GM18951 (cell line): Measurements from ENCODE around the gene XXYLT1.

Experiments used
- POLR2A ChIP-seq: IDR thresholded peaks from 4 replicates; pipeline ENCODE4 v1.6.1; 2011; ENCODE audit warnings: mild to moderate bottlenecking; ENCODE audit not compliant: insufficient read length, insufficient read depth; ENCODE audit errors: extremely low read depth
- in situ Hi-C: fragments of 300-500 bp; cut with MboI; formaldehyde crosslinking; loops from one replicate; pipeline ENCODE4 v1.12.0; 2022; ENCODE audit warnings: low sequenced_read_pairs, mixed read lengths, inconsistent platforms; ENCODE audit not compliant: unreplicated experiment

The XXYLT1 gene

DNA sequence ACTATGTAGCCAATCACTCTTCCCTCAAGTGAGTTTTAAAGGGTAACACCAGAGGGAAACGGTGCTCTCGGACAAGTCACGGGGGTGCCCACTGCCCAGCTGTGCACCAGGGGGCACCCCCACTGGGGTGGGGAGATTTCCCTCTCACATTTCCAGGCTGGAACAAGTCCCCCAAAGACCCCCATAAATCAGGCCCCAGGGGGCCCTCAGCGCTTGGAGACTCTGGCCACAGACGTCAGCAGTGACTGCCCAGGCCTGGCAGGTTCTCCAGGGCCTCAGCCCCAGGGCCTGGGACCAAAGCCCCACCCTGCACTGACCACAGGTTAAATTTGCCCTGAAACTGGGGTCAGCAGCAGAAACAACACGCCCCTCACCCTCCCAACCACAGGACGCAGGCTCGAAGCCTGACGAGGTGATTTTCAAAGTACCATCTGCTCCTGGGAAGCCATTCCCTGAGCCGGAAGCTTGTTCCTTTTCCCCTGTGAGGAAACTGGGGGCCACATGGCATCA, 17.0 kb downstream of the XXYLT1 start:
- TF ChIP-seq POLR2A, result no peak
- in situ Hi-C loops, result loop anchor here (10.0 kb wide), 1 partner anchor 99 kb away; no protein-coding TSS in a partner anchor

DNA sequence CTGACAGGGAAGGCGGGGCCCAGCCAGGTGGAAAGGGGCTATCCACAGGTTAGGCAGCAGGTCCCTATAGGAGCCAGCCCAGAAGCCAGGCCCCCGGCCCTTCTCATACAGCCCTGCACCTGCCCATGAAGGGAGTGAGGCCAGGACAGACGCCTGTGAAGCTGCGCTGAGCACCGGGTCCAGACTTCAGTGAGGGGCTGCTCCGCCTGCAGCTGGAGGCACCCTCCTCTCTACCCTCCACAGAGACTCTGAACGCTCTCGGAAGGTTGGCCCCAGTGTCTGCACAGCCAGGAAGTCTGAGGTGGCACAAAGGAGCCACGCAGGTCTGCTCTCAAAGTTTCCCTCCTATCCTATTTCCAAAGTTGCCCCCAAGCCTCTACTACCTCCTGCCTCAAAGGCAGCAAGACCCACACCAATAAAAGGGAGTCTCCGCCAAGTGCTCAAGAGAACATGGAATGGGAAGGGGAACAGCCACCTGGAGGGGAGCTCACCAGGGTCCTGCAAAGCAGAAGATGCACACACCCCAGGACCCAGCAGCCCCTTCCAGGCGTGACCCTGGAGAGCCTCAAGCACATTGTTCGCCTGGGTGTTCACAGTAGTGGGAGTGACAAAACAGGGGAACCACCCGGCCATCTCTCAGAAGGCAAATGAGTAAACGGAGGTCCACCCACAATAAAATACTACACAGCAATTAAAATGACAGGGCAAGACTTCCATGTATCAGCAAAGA, 19.5 kb downstream of the XXYLT1 start:
- in situ Hi-C loops, result loop anchor here (10.0 kb wide), 1 partner anchor 97 kb away; no protein-coding TSS in a partner anchor
- TF ChIP-seq POLR2A, result no peak

GRCh38 chr3:195250473-195251251, 20.3 kb downstream of the XXYLT1 start:
- in situ Hi-C loops, result loop anchor here (10.0 kb wide), 1 partner anchor 96 kb away; no protein-coding TSS in a partner anchor
- no peak for TF ChIP-seq POLR2A

DNA sequence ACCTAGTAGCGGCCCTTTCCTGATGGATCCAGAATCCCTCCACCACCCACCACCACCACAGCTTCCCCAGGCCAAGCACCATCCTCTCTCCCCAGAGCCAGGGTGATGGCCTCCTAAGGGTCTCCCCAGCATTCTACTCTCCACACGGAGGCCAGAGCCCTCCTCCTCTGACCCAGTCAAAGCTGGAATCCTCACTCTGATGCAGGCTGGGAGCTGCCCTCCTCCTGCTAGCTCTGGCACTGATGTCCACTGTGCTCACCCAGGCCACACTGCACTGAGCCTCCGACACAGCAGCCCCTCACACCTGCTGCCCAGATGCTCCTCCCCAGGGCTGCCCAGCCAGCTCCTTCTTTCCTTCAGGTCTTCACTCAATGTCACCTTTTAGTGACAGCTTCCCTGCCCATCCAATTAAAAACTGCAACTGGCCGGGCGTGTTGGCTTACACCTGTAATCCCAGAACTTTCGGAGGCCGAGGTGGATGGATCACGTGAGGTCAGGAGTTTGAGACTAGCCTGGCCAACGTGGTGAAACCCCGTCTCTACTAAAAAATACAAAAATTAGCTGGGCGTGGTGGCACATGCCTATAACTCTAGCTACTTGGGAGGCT, 21.0 kb downstream of the XXYLT1 start:
- in situ Hi-C loops, result loop anchor here (10.0 to 25.0 kb wide), 2 partner anchors 95 to 238 kb away; no protein-coding TSS in a partner anchor
- TF ChIP-seq POLR2A, result no peak

DNA sequence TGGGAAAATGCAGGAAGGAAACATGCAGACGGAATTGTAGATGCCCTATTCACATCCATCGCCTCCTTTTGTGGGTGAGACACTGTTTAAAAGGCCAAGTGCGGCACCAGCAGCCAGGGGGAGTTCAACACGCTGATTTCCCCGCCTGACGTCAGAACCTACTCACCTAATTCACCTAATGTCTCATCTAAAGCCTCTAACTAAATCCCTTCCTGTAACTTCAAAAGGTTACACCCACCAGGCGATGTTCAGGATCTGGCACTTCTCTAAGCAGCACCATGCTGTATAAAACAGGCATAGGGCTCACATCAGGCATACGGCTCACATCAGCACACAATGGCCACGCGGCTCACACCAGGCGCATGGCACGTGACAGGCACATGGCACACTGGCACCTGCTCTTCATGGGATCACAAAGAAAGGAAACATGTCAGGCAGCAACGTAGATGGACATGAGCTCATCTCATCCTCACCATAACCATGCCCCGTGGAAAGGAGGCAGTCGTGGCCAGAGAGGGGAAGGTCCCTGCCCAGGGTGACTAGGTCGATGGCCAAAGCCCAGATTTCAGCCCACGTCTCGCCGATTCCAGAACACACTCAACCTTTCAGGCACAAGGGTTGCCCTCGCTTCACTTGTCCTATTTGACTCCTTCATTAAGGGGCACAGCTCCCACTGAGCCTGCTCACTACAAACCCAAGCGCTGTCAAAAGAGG, 21.7 kb downstream of the XXYLT1 start:
- in situ Hi-C loops, result loop anchor here (25.0 kb wide), 1 partner anchor 237 kb away; no protein-coding TSS in a partner anchor
- TF ChIP-seq POLR2A, result no peak

DNA sequence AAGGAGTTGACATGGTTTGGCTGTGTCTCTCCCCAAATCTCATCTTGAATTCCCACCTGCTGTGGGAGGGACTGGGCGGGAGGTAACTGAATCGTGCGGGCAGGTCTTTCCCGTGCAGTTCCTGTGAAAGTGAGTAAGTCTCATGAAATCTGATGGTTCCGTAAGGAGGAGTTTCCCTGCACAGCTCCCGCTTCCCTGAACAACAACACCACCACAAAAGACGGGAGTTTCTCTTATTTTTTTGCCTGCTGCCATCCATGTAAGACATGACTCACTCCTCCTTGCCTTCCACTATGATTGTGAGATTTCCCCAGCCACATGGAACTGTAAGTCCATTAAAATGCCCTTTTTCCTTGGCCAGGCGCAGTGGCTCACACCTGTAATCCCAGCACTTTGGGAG, 22.7 kb downstream of the XXYLT1 start:
- TF ChIP-seq POLR2A, result no peak
- in situ Hi-C loops, result loop anchor here (25.0 kb wide), 1 partner anchor 236 kb away; no protein-coding TSS in a partner anchor

DNA sequence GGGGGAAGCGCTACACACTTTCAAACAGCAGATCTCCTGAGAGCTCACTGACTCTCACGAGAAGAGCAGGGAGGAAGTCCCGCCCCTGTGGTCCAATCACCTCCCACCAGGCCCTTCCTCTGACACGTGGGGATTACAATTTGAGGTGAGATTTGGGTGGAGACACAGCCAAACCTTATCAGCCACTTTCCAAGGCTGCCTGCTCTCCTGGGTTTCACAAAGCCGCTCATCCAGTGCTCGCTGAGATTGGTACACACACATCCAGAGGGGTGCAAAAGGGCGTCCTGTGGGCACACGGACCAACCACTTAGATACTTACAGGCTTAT, 23.1 kb downstream of the XXYLT1 start:
- in situ Hi-C loops, result loop anchor here (25.0 kb wide), 1 partner anchor 236 kb away; no protein-coding TSS in a partner anchor
- TF ChIP-seq POLR2A, result no peak

DNA sequence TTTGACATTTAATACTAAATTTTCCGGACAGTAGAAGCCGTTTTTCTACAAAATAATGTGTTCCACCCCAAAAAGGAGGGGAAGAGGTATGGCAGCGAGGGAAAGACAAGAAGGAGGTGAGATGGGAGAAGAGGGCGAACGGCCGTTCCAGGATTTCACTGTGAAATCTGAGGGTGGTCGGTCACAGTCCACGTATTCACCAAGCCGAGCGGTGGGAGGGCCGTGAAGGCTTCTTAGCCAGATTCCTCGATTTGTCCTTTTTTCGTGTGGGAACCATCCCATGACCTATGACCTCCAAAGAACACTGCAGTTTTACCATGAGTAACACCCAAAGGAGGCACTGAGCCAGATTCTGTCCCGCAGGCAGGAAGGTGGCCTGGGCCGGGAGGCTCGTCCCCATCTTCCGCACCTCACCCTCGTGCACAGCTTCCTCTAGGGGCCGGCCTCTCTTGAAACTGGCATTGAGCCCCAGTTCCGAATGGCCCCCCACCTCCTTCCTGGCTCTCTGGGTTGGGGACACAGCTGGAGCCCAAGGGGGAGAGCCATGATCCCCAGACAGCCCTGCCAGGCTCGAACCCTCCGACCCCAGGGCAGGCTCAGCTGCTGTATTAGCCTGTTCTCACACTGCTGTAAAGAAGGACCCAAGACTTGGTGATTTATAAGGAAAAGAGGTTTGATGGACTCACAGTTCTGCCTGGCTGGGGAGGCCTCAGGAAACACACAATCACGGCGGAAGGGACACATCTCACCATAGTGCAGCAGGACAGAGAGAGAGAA, 23.7 kb downstream of the XXYLT1 start:
- TF ChIP-seq POLR2A, result no peak
- in situ Hi-C loops, result loop anchor here (25.0 kb wide), 1 partner anchor 235 kb away; no protein-coding TSS in a partner anchor

DNA sequence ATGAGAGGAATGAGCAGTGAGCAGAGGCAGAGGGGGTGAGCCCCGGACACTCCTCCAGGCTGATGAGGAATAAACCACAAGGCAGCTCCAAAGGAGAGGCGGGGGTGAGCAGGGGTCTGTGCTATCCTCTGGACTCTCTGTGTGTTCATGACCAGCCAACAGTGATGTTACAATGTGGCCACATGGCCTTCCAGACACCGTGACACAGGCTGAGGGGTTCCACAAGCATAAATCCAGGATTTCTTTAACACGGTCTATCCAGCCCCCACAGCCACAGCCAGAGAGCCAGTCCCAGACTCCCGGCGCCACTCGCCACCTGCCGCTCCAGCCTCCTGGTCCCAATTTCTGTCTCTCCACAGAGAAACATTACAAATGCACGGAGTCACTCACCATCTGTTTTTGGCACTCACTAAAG, 24.4 kb downstream of the XXYLT1 start:
- no peak for TF ChIP-seq POLR2A
- in situ Hi-C loops, result loop anchor here (25.0 kb wide), 1 partner anchor 234 kb away; no protein-coding TSS in a partner anchor

- in situ Hi-C loops, result loop anchor here (25.0 kb wide), 1 partner anchor 233 kb away; no protein-coding TSS in a partner anchor
- no peak for TF ChIP-seq POLR2A
Observed at GRCh38 chr3:195245531-195245951, 25.4 kb downstream of the XXYLT1 start.

DNA sequence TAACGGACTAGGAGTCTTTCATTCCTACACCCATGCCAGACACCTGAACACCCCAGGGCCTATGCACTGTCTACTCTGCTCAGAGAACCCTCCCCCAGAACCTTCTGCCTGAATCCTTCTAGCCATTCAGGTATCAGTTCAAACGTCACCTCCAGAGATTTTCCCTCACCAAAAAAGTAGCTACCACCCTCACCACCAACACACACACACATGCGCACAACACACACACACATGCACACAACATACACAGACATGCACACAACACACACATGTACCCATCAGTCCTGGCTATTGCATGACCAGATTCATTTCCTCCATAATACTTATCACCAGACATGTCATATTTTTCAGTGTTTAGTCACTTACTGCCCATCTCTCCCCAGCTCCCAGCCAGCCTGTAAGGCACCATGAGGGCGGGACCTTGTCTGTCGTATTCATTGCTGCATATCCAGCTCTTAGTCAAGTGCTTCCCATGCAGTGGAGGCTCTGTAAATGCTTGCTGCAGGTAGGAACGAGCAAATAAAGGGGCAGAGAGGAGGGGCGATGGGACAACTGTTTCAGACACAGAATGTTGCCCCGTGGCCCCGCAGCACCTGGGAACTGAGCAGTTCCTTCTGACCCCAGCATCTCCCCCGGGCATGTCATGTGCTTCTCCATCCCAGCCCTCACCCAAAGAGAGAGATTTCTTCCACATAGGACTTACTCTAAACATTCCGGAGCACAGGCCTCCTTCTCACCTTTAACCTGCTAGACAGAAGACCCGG, 29.2 kb downstream of the XXYLT1 start:
- in situ Hi-C loops, result loop anchor here (25.0 kb wide), 1 partner anchor 229 kb away; no protein-coding TSS in a partner anchor
- TF ChIP-seq POLR2A, result no peak

GRCh38 chr3:195240939-195241338, 30.0 kb downstream of the XXYLT1 start:
- TF ChIP-seq POLR2A, result no peak
- in situ Hi-C loops, result loop anchor here (25.0 kb wide), 1 partner anchor 229 kb away; no protein-coding TSS in a partner anchor
